Duodenal mucosa (tissue), 2 donors: ENCODE results near the gene NID2.

Source experiments
- H3K27ac ChIP-seq: one replicate; pipeline ENCODE4 v1.7.0; 2013; ENCODE audit warnings: low read depth, low read length
- H3K27me3 ChIP-seq, 2 donors: one replicate each; pipeline ENCODE4 v1.7.0; 2013; ENCODE audit warnings: low read length in 2 of 2, control low read depth in 1 of 2; ENCODE audit not compliant: insufficient read depth in 2 of 2, control insufficient read depth in 1 of 2
- H3K36me3 ChIP-seq, 2 donors: one replicate each; pipeline ENCODE4 v1.7.0; 2013; ENCODE audit warnings: low read length in 2 of 2, control low read depth in 1 of 2; ENCODE audit not compliant: insufficient read depth in 2 of 2, control insufficient read depth in 1 of 2
- H3K4me1 ChIP-seq, 2 donors: one replicate each; pipeline ENCODE4 v1.7.0; 2013; ENCODE audit warnings: low read length in 2 of 2, control low read depth in 1 of 2; ENCODE audit not compliant: insufficient read depth in 2 of 2, control insufficient read depth in 1 of 2
- H3K4me3 ChIP-seq, 2 donors: one replicate each; pipeline ENCODE4 v1.7.0; 2013; ENCODE audit warnings: low read length in 2 of 2, low read depth in 1 of 2
- H3K9ac ChIP-seq, 2 donors: one replicate each; pipeline ENCODE4 v1.7.0; 2013; ENCODE audit warnings: low read length in 2 of 2, low read depth in 1 of 2
- H3K9me3 ChIP-seq, 2 donors: one replicate each; pipeline ENCODE4 v1.7.0; 2013; ENCODE audit warnings: low read length in 2 of 2, control low read depth in 1 of 2; ENCODE audit not compliant: control insufficient read depth in 1 of 2

Gene NID2

GRCh38 chr14:52044791-52045522 lies 23.9 kb downstream of the NID2 start:
- no peak overlapping the region for H3K4me3 ChIP-seq
- no peak overlapping the region for H3K27ac ChIP-seq
- no peaks in the 10 kb centered on the region for H3K9me3 ChIP-seq
- H3K27me3 ChIP-seq = no peaks in the 10 kb centered on the region
- no peak overlapping the region for H3K9ac ChIP-seq
- H3K4me1 ChIP-seq = peaks cover 3 to 4% of the 10 kb centered on the region in 2 donors
- H3K36me3 ChIP-seq = no peaks in the 10 kb centered on the region

- no peak overlapping the region for H3K9ac ChIP-seq
- no peaks in the 10 kb centered on the region for H3K27me3 ChIP-seq
- H3K9me3 ChIP-seq = no peaks in the 10 kb centered on the region
- no peak overlapping the region for H3K27ac ChIP-seq
- no peak overlapping the region for H3K4me3 ChIP-seq
- H3K4me1 ChIP-seq = peaks cover 3 to 4% of the 10 kb centered on the region in 2 donors
- H3K36me3 ChIP-seq = no peaks in the 10 kb centered on the region
These were observed 25.2 kb downstream of the NID2 start for GRCh38 chr14:52043690-52044089.

DNA sequence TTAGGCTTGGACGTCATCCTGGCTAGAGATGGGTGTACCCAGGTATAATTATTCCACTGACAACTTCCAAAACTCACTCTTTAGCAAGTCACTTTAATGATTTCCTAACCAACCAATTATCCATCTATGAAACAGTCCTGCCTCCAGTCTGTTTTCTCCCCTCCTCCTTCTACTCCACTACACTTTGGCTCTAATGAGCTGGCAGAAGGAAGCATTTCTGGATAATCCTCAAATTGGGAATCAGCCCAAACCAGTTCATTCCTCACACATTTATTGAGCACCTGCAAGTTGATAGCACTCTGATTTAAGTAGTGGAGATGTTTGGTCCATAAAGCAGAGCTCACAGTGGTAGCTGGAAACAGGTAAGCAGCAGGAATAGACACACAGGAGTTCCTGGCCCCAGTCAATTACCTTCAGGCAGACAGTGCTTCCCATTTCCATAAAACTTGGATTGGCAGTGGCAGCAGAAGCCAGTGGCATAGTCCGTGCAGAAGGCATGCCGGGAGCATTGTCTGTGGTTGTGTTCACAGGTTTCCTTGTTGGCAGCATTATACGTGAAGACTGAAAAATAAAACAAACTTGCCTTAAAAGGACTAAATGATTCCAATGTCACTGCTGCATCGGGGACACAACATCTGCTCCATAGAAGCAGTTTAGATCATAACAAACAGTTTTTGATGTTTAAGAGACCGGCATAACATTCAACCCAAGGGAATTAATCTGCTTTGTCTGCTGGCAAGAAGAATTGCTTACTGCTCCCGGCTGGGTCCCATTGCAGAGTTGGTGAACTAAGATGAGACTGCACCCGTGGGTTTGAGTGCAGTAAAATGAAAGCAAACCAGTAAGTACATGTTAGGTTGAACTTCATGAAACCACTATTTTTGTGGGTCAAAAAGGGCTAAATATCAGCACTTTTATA lies 26.2 kb downstream of the NID2 start:
- Histone ChIP-seq H3K9ac (no peak overlapping the region), H3K27ac (no peak overlapping the region), H3K4me3 (no peak overlapping the region), H3K36me3 (no peaks in the 10 kb centered on the region), H3K27me3 (no peaks in the 10 kb centered on the region), H3K4me1 (peaks cover 3 to 4% of the 10 kb centered on the region in 2 donors), H3K9me3 (no peaks in the 10 kb centered on the region)

DNA sequence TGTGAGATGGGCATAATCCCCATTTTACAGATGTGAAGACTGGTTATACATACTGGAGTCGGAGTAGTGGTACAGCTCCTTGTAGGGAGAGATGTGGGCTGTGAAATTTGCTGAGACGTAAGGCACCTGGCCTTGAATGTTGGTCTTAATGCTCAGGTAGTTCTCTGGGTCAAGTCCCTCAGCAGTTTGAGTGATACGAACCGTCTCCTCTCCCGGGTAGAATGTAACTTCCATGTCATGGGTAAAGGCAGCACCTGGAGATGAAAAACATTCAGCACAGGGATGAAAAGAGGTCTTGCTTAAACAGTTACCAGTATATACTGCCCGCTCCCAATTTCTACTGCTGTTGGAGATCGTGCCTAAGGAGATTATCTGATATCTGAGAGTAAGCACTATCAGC lies 28.3 kb downstream of the NID2 start:
- H3K36me3 ChIP-seq = no peaks in the 10 kb centered on the region
- H3K4me1 ChIP-seq = peaks cover 3 to 4% of the 10 kb centered on the region in 2 donors
- no peaks in the 10 kb centered on the region for H3K27me3 ChIP-seq
- no peak overlapping the region for H3K4me3 ChIP-seq
- H3K9me3 ChIP-seq = no peaks in the 10 kb centered on the region
- H3K9ac ChIP-seq = no peak overlapping the region
- no peak overlapping the region for H3K27ac ChIP-seq

GRCh38 chr14:52039124-52039815 lies 29.6 kb downstream of the NID2 start:
- Histone ChIP-seq H3K4me1 (peaks cover 3 to 4% of the 10 kb centered on the region in 2 donors), H3K27me3 (no peaks in the 10 kb centered on the region), H3K9ac (no peak overlapping the region), H3K9me3 (no peaks in the 10 kb centered on the region), H3K27ac (no peak overlapping the region), H3K36me3 (no peaks in the 10 kb centered on the region), H3K4me3 (no peak overlapping the region)

DNA sequence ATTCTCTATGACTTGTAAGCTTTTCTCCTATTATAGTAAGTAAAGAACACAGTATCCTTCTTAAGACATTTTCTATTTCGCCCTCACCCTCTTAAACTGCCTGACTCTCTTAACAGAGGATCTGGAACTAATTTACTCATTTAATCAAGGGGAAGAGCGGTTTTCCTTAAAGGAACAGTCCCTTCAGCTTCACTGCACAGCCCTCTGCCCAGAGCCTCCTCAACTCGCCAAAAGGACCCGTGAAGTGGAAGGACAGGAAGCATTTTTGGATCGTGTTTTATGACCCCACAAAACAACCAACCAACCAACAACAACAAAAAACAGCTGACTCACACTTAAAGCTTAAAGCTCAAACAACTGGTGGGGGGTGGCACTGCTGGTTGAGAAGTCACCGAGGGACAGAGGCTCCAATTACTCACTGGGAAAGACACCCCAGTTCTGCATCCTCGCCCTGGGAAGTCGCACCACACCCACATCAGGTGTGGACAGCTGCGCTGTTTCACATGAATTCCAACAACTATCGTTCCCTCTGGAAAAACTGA lies 35.7 kb downstream of the NID2 start:
- no peaks in the 10 kb centered on the region for H3K27me3 ChIP-seq
- no peaks in the 10 kb centered on the region for H3K9me3 ChIP-seq
- H3K9ac ChIP-seq = no peak overlapping the region
- no peaks in the 10 kb centered on the region for H3K36me3 ChIP-seq
- H3K4me1 ChIP-seq = no peaks in the 10 kb centered on the region
- no peak overlapping the region for H3K4me3 ChIP-seq
- H3K27ac ChIP-seq = no peak overlapping the region

GRCh38 chr14:52032204-52032801 lies 36.6 kb downstream of the NID2 start:
- no peaks in the 10 kb centered on the region for H3K4me1 ChIP-seq
- no peaks in the 10 kb centered on the region for H3K36me3 ChIP-seq
- no peaks in the 10 kb centered on the region for H3K27me3 ChIP-seq
- no peak overlapping the region for H3K27ac ChIP-seq
- no peak overlapping the region for H3K4me3 ChIP-seq
- H3K9me3 ChIP-seq = no peaks in the 10 kb centered on the region
- no peak overlapping the region for H3K9ac ChIP-seq

- Histone ChIP-seq H3K27ac (no peak overlapping the region), H3K4me3 (no peak overlapping the region), H3K9ac (no peak overlapping the region), H3K36me3 (no peaks in the 10 kb centered on the region), H3K27me3 (no peaks in the 10 kb centered on the region), H3K9me3 (no peaks in the 10 kb centered on the region), H3K4me1 (no peaks in the 10 kb centered on the region)
These were observed 37.1 kb downstream of the NID2 start for GRCh38 chr14:52031781-52032180.

DNA sequence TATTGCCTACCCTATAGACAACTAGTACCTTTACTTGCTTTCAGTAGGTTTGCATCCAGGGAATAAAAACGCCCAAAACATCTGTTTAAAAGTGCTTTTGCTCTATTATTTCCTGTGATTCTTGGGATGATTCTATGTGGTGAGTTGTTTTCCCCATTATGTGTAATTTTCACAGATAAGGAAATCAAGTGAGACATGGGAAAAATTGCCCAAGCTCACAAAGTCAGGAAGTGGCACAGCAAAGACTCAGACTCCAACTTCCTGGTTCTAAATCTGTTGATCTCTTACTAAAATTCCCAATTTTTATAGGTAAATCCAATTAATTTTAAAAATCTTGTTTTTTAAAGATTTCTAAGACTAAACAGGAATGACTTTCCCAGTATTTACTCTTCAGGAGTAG lies 39.0 kb downstream of the NID2 start:
- Histone ChIP-seq H3K27me3 (no peaks in the 10 kb centered on the region), H3K4me3 (no peak overlapping the region), H3K27ac (no peak overlapping the region), H3K9me3 (no peaks in the 10 kb centered on the region), H3K36me3 (no peaks in the 10 kb centered on the region), H3K4me1 (no peaks in the 10 kb centered on the region), H3K9ac (no peak overlapping the region)
